ENCODE measurements around the gene KDM6A. TPM values are rescaled to one million over a fixed set of nuclear protein-coding genes. Genes with fewer than 3 reads are reported as not detected.

The KDM6A gene
- total and polyA plus RNA-seq, 2 donors (not counting 1 experiment from before 2014, with no cell fraction given), result 13.8 to 28.4 TPM

GRCh38 chrX:44903107-44903506 lies 30.1 kb downstream of the KDM6A start:
- Histone ChIP-seq H3K9ac (ENCODE audit: insufficient read depth, low read length) (no peak overlapping the region), H3K4me3 (replicated peaks in 1 of 4; ENCODE audit: control extremely low read depth in 1 of 4, insufficient read depth in 1 of 4, low read depth in 3 of 4, low read length in 4 of 4) (no peak overlapping the region), H4K20me1 (ENCODE audit: control insufficient read depth, extremely low read depth, insufficient read depth, low read length) (no peaks in the 10 kb centered on the region), H3K27ac (ENCODE audit: insufficient read depth, low read length) (no peak overlapping the region), H3K4me1 (ENCODE audit: control insufficient read depth, extremely low read depth, insufficient read depth, low read length) (no peaks in the 10 kb centered on the region), H3K36me3 (ENCODE audit: control insufficient read depth, insufficient read depth, low read length) (no peaks in the 10 kb centered on the region), H3K9me3 (ENCODE audit: control insufficient read depth, insufficient read depth, low read depth, low read length) (no peaks in the 10 kb centered on the region), H2AFZ (ENCODE audit: low read length) (no peak overlapping the region), H3K27me3 (ENCODE audit: control insufficient read depth, insufficient read depth, low read length) (no peaks in the 10 kb centered on the region), H3K4me2 (ENCODE audit: extremely low read depth, insufficient read depth, low read length) (peak overlapping the region; percentile 25), H3K79me2 (ENCODE audit: control insufficient read depth, insufficient read depth, low read length) (peaks cover 73% of the 10 kb centered on the region)
- TF ChIP-seq EZH2 (IDR thresholded peaks at IDR 0.05; ENCODE audit: low read length, missing control alignments), result no peak
- peak; percentile 67 to 85 for DNase-seq (ENCODE audit: low read depth in 2 of 2)

GRCh38 chrX:44903830-44904530 lies 31.0 kb downstream of the KDM6A start:
- Histone ChIP-seq H3K4me2 (ENCODE audit: extremely low read depth, insufficient read depth, low read length) (peak overlapping the region; percentile 13), H3K4me1 (ENCODE audit: control insufficient read depth, extremely low read depth, insufficient read depth, low read length) (no peaks in the 10 kb centered on the region), H3K36me3 (ENCODE audit: control insufficient read depth, insufficient read depth, low read length) (no peaks in the 10 kb centered on the region), H3K27me3 (ENCODE audit: control insufficient read depth, insufficient read depth, low read length) (no peaks in the 10 kb centered on the region), H3K9ac (ENCODE audit: insufficient read depth, low read length) (no peak overlapping the region), H4K20me1 (ENCODE audit: control insufficient read depth, extremely low read depth, insufficient read depth, low read length) (no peaks in the 10 kb centered on the region), H3K27ac (ENCODE audit: insufficient read depth, low read length) (peak overlapping the region; percentile 23), H2AFZ (ENCODE audit: low read length) (no peak overlapping the region), H3K9me3 (ENCODE audit: control insufficient read depth, insufficient read depth, low read depth, low read length) (no peaks in the 10 kb centered on the region), H3K4me3 (replicated peaks in 1 of 4; ENCODE audit: control extremely low read depth in 1 of 4, insufficient read depth in 1 of 4, low read depth in 3 of 4, low read length in 4 of 4) (no peak overlapping the region), H3K79me2 (ENCODE audit: control insufficient read depth, insufficient read depth, low read length) (peaks cover 72% of the 10 kb centered on the region)
- TF ChIP-seq EZH2 (IDR thresholded peaks at IDR 0.05; ENCODE audit: low read length, missing control alignments) (no peak), CTCF (conservative IDR thresholded peaks at IDR 0.05 in 1 of 2, IDR thresholded peaks at IDR 0.05 in 1 of 2; ENCODE audit: low read depth in 1 of 2, low read length in 2 of 2) (no peak)
- no peak for DNase-seq (ENCODE audit: low read depth in 2 of 2)

GRCh38 chrX:44904542-44905115 lies 31.6 kb downstream of the KDM6A start:
- no peaks in the 10 kb centered on the region for H3K9me3 ChIP-seq (ENCODE audit: control insufficient read depth, insufficient read depth, low read depth, low read length)

More at GRCh38 chrX:44904542-44905115, 31.6 kb downstream of the KDM6A start:
- Histone ChIP-seq H3K9ac (ENCODE audit: insufficient read depth, low read length) (no peak overlapping the region), H3K4me1 (ENCODE audit: control insufficient read depth, extremely low read depth, insufficient read depth, low read length) (no peaks in the 10 kb centered on the region), H3K36me3 (ENCODE audit: control insufficient read depth, insufficient read depth, low read length) (no peaks in the 10 kb centered on the region), H3K27me3 (ENCODE audit: control insufficient read depth, insufficient read depth, low read length) (no peaks in the 10 kb centered on the region), H3K4me3 (replicated peaks in 1 of 4; ENCODE audit: control extremely low read depth in 1 of 4, insufficient read depth in 1 of 4, low read depth in 3 of 4, low read length in 4 of 4) (no peak overlapping the region), H4K20me1 (ENCODE audit: control insufficient read depth, extremely low read depth, insufficient read depth, low read length) (no peaks in the 10 kb centered on the region), H3K27ac (ENCODE audit: insufficient read depth, low read length) (no peak overlapping the region), H3K79me2 (ENCODE audit: control insufficient read depth, insufficient read depth, low read length) (peaks cover 74% of the 10 kb centered on the region), H2AFZ (ENCODE audit: low read length) (no peak overlapping the region), H3K4me2 (ENCODE audit: extremely low read depth, insufficient read depth, low read length) (no peak overlapping the region)
- TF ChIP-seq CTCF (conservative IDR thresholded peaks at IDR 0.05 in 1 of 2, IDR thresholded peaks at IDR 0.05 in 1 of 2; ENCODE audit: low read depth in 1 of 2, low read length in 2 of 2) (peak; percentile 21 to 30), EZH2 (IDR thresholded peaks at IDR 0.05; ENCODE audit: low read length, missing control alignments) (no peak)
- DNase-seq (ENCODE audit: low read depth in 2 of 2), result peak in 1 of 2 donors; percentile 25
